Measurements from ENCODE around the gene TSR3.

Gene TSR3

DNA sequence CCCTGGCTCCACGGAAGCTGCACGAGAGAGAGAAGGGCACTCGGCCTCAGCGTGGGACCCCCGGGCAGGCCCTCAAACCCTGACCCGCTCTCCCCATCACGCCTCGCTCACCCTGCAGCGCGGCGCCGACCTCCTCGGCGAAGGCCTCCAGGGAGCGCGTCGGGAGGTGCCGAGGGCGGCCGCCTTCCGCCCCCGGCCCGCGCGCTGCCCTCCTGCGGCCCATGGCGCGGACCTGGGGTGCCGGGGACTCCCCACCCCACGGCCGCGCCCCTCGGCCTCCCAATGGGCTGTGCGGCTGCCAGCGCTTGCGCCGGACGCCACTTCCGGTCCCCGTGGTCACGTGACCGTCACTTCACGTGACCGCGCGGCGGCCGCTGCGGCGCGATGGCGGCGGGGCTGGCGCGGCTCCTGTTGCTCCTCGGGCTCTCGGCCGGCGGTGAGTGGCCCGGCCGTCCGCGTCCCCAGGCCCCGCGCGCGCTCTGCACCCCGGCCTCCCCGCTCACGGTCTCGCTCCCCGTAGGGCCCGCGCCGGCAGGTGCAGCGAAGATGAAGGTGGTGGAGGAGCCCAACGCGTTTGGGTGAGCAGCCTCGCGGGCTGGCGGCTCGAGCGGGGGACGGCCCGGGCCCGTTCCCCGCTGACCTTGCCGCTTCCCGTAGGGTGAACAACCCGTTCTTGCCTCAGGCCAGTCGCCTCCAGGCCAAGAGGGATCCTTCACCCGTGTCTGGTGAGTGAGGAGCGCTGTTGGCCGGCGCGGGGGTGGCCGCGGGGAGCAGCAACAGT is at the start of gene TSR3, which contains the start of gene GNPTG:
Gene TSR3 (minus strand): TSS at position 297 of the 781 bp plus-strand sequence. CDS start 74 bp downstream, at position 223.
Gene GNPTG (plus strand): TSS at position 350 of the 781 bp plus-strand sequence. CDS start 35 bp downstream, at position 385.
- peak; percentile 59 to 78 (median 72) for DNase-seq (ENCODE audit: low read depth in 4 of 4, low spot score in 1 of 4)

GRCh38 chr16:1401061-1401757 is 49.5 kb upstream of the TSR3 start:
- DNase-seq (ENCODE audit: low read depth in 4 of 4, low spot score in 1 of 4), result no peak

DNA sequence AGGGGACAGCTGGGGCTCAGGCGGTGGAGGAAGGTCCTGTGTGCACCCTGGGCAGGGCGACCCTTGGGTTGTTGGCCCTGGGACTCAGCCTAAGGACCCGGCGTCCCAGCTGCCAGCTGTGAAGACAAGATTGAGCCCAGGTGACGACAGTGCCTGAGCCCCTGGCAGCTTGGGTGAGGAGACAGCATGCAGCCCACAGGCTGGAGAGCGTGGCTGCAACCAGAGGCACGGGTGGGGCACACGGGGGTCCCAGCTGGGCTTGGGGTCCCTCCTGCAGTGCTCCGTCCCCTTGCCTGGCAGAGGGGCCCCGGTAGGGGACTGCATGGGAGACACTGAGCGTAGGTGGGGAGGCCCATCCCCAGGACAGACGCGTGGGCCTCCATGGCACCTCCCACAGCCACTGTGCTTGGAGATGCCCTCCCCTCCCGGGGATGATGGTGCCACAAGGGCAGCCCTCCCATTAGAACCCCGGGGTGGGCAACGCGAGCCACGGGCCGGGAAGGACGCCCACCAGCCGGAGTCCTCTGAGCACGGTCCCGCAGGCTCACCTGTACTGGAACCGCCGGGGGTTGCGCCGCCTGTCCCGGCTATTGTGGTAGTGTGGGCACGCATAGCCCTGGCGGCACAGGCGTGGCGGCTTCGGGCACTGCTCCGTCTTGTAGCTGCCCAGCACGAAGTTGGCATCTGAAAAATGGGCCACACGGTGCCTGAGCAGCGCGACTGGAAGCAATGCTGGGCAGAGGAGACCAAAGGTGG is 47.3 kb upstream of the TSR3 start:
- no peak for DNase-seq (ENCODE audit: low read depth in 4 of 4, low spot score in 1 of 4)

GRCh38 chr16:1398351-1398750 is 46.7 kb upstream of the TSR3 start:
- no peak for DNase-seq (ENCODE audit: low read depth in 4 of 4, low spot score in 1 of 4)

DNA sequence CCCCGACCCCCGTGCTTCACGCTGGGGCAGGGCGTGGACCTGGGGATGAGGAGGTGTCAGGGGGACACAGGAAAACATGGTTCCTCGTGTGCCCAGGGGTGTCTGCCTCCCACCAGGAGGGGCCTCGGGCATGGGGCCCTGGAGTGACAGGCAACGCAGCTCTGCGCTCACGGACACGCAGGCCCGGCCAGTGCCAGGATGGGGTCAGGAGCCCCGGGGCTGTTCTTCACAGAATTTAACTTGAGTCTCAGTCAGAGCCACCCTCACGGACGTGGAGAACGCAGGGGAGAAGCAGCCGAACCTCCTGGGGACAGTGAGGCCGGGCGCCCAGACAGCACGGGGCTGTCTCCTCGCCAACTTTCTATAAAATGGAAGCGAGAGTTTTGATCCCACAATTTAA is 46.1 kb upstream of the TSR3 start:
- DNase-seq (ENCODE audit: low read depth in 4 of 4, low spot score in 1 of 4), result no peak

- no peak for DNase-seq (ENCODE audit: low read depth in 4 of 4, low spot score in 1 of 4)
Observed at GRCh38 chr16:1395444-1396031, 43.9 kb upstream of the TSR3 start.

DNA sequence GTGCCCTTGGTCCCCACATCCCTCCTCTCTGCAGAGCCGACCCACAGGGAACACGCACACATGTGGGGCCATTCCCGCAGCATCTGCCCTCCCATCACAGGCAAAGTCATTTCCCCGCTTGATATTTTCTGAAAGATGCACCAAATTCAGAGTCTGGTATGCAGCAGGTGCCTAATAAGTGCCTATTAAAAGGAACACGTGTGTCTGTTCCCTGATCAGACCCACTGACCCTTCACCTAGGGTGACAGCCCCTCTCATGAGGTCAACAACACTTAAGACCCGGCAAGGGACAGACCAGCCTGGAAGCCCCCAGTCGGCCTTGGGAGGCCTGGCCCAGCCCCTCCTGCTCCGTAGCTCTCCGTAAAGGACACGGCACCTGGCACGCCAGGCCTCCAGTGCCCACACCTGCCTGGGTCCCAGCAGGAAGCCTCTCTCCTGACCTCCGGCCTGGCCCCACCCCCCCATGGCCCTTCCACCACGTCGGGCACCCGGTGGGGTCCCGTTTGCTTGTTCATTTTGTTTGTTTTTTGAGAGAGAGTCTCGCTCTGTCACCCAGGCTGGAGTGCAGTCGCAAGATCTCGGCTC is 42.8 kb upstream of the TSR3 start:
- DNase-seq (ENCODE audit: low read depth in 4 of 4, low spot score in 1 of 4), result no peak

- DNase-seq (ENCODE audit: low read depth in 4 of 4, low spot score in 1 of 4), result no peak
Observed at GRCh38 chr16:1393613-1394176, 42.0 kb upstream of the TSR3 start.

- no peak for DNase-seq (ENCODE audit: low read depth in 4 of 4, low spot score in 1 of 4)
Observed at GRCh38 chr16:1392826-1393225, 41.1 kb upstream of the TSR3 start.

DNA sequence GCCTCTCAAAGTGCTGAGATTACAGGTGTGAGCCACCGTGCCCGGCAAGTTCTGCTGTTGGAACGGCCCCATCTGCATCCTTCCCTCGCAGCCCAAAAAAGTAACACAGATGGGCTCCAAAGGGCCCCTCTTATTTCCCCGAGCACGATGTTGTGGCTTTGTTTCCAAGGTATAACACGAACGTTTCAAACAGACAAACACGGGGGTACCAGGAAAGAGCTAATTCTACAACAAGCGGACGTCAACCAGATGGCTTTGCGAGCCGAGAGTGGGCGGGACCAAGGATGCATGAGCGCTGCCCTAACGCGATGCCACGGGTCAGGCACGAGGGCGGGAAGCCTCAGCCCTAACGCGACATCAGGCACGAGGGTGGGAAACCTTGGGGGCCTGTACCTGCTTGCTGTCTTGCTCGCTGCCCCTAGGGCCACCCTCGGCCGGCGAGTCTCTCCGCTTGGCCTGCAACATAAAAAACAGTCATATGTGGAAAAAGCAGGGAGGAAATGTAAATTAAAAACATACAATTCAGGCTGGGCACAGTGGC is 38.6 kb upstream of the TSR3 start:
- DNase-seq (ENCODE audit: low read depth in 4 of 4, low spot score in 1 of 4), result no peak

DNA sequence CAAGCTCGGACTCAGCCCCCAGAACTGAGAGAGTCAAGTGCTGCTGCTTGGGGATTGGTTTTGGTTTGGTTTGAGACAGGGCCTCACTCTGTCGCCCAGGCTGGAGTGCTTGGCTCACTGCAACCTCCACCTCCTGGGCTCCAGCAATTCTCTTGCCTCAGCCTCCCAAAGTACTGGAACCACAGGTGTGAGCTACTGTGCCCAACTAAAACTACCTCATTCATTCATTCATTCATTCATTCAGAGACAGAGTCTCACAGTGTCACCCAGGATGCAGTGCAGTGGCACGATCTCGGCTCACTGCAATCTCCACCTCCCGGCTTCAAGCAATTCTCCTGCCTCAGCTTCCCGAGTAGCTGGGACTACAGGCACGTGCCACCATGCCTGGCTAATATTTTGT is 38.1 kb upstream of the TSR3 start:
- DNase-seq (ENCODE audit: low read depth in 4 of 4, low spot score in 1 of 4), result no peak

GRCh38 chr16:1387331-1387730 is 35.7 kb upstream of the TSR3 start:
- no peak for DNase-seq (ENCODE audit: low read depth in 4 of 4, low spot score in 1 of 4)

DNA sequence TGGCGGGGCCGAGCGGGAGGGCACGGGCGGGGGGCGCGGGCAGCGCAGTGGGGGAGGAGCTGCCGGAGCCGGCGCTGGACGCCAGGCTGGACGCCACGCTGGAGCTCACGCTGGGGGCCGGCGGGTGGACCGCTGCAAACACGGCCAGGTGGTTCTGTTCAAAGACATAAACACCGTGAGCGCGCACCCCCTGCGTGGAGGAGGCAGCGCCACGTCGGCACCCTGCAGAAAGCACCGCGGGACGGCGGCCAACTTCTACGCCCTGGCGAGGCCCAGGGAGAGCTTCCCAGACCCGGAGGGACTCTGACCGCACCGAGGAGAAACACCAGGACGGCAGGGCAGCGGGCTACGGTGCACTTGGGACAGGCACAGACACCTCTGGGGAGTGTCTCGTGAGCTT is 33.6 kb upstream of the TSR3 start:
- DNase-seq (ENCODE audit: low read depth in 4 of 4, low spot score in 1 of 4), result no peak

DNA sequence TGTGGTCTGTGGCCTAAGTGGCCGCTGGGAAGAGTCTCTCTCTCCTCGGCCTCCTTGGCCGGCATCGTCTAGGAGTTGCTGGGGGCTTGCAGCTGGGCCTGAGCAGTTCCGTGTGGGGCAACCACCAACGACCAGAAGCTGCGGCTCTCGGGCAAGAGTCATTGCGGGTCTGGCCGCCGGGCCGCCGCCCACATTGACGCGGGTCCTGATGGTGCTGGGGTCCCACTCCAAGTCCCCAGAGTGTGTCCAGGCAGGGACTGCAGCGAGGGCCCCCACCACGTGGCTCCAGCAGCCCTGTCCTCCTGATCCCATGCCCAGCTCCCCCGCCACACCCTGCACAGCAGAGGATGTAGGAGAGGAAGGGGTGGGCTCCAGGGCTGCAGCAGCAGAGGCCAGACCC is 31.9 kb upstream of the TSR3 start:
- no peak for DNase-seq (ENCODE audit: low read depth in 4 of 4, low spot score in 1 of 4)

DNA sequence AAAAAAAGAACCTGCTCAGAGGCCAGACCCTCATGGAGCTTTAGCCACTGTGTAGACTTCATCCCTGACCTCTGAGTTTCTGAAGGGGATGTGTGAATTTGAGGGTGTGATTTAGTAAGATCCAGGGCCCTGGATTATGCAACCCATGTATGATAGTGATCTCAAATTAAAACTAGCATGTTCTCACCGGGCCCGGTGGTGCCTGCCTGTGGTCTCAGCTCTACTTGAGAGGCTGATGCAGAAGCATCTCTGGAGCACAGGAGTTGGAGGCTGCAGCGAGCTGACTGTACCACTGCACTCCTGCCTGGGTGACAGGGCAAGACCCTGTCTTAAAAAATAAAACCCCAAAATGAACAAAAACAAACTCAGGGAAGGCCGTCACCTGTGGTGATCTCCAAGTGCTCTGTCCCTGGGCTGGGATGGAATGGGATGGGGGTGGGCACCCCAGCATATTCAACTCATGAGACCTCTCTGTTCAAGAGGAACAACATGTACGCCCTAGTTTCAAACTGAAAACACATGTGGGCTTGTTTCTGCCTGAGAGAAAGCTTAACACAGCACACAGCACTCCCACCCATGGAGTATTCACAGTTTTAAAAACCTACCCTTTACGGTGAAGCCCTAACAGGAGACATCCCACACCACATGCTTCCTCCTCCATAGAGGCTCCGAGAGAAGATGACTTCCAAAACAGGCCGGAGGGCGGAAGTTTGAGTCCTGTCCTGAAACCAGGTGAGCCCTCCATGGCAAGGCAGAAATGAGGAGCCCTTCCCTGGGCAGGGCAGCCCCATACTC is 30.1 kb upstream of the TSR3 start:
- DNase-seq (ENCODE audit: low read depth in 4 of 4, low spot score in 1 of 4), result no peak

GRCh38 chr16:1380195-1380594 is 28.5 kb upstream of the TSR3 start:
- DNase-seq (ENCODE audit: low read depth in 4 of 4, low spot score in 1 of 4), result no peak

- DNase-seq (ENCODE audit: low read depth in 4 of 4, low spot score in 1 of 4), result peak; percentile 53 to 70 (median 66)
Observed at GRCh38 chr16:1379304-1380076, 27.8 kb upstream of the TSR3 start.

DNA sequence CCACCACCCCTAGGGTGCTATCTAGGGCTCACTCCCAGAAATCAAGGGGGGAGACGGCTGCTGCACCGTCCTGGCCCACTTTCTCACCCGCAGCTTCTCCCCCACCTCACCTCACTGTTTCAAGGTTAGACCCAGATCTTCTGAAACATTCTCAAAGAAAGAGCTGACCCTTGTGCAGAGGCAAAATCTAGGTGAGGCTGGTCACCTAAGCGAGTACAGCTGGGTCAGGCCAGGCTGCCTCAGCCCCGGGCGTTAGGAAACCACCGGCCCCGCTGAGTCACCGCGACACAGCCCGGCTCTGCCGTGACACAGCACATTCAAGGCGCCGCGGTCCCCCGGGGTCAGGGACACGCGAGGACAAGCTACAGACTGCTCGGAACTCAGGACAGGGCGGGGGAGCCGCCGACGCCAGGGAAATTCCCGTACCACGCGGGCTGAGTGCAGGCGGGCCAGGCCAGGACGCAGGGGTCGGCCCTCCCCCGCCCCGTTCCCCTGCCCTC is 27.2 kb upstream of the TSR3 start:
- DNase-seq (ENCODE audit: low read depth in 4 of 4, low spot score in 1 of 4), result peak; percentile 30 to 68 (median 56)

All from stimulated activated CD4-positive, alpha-beta T cell treated with anti-CD3 and anti-CD28 coated beads, Interleukin-1b, Interleukin-23, amount 100 ng/mL, for 24 hours (primary cell).